GM21723 (cell line): ENCODE data around the gene TOMM34.

ENCODE experiments used
- ATAC-seq: cut with Tn5 transposase; IDR thresholded peaks from one replicate; pipeline ENCODE4 v1.9.1; 2021; ENCODE audit warnings: mild to moderate bottlenecking, moderate library complexity; ENCODE audit not compliant: unreplicated experiment

TOMM34 gene

GRCh38 chr20:44897133-44897532 is 63.1 kb downstream of the TOMM34 start:
- no peak for ATAC-seq

- no peak for ATAC-seq
Observed at GRCh38 chr20:44896583-44896982, 63.6 kb downstream of the TOMM34 start.

- ATAC-seq: no peak
Observed at GRCh38 chr20:44894959-44895358, 65.2 kb downstream of the TOMM34 start.
